T47D (cell line): ENCODE data around the gene DNMT3A.

ENCODE experiments used
- DNase-seq, 2 experiments: peaks; one replicate each; pipeline versions ENCODE4 v3.0.0 to v3.0.0-alpha.2; 2011 to 2012; ENCODE audit warnings: low read depth in 1 of 2, low spot score in 1 of 2
- JUND ChIP-seq: IDR thresholded peaks from 2 replicates; pipeline ENCODE4 v1.6.1; 2012; ENCODE audit warnings: low read depth
- in situ Hi-C: cut with HindIII; loops from 2 replicates; pipeline ENCODE4 v1.10.0; 2016; ENCODE audit warnings: low sequenced_read_pairs, low pct_unique_long_range_greater_than_20kb

DNMT3A gene

DNA sequence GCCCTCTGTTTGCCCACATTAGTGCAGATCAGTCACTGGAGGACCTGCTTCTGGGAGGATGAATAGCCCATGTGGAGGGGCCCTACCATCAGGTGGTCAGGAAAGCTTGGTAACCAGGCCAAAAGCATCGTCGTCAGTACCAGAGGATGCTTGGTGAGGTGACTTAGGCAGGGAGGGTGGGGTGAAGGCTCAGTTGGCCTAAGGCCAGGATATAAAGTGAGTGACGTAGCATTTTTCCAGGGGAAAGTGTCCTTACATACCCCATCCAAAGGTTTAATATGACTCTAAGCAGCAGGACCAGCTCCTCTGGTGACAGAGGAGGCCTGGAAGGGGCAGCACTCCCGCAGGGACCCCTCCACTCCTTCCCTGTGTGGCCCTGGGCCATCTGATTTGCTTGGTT, 27.7 kb upstream of the DNMT3A start:
- TF ChIP-seq JUND = no peak
- no peak for DNase-seq
- in situ Hi-C loops = no loop called here

GRCh38 chr2:25368660-25369059, 26.9 kb upstream of the DNMT3A start:
- TF ChIP-seq JUND = no peak
- in situ Hi-C loops = no loop called here
- DNase-seq = no peak

- no peak for TF ChIP-seq JUND
- DNase-seq = no peak
- in situ Hi-C loops = no loop called here
Measured at GRCh38 chr2:25367296-25367695, 25.6 kb upstream of the DNMT3A start.

- in situ Hi-C loops = no loop called here
- DNase-seq = no peak
- no peak for TF ChIP-seq JUND
Measured at GRCh38 chr2:25366629-25367028, 24.9 kb upstream of the DNMT3A start.

GRCh38 chr2:25365241-25365640, 23.5 kb upstream of the DNMT3A start:
- in situ Hi-C loops = no loop called here
- no peak for TF ChIP-seq JUND
- DNase-seq = no peak

DNA sequence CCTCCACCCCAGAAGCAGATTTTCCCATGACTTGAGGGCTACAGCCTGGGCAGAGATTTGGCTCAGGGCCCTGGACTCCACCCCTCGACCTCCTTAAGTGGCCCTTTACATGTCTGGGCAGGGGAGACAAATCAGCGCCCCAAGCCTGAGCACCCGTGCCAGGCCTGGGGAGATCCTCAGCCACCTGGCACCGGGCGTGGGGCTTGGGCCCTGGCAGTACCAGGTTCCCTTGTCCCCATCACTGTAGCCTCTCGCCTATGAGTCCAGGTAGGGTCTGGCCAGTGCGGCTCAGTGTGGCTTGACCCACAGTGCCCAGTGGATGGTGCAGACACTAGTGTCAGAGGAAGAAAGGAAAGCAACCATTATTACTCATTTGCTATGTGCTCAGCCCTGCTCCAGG, 22.0 kb upstream of the DNMT3A start:
- no peak for DNase-seq
- TF ChIP-seq JUND = no peak
- in situ Hi-C loops = no loop called here

- no peak for DNase-seq
- no peak for TF ChIP-seq JUND
- in situ Hi-C loops = no loop called here
Measured at GRCh38 chr2:25362434-25363145, 20.9 kb upstream of the DNMT3A start.

DNA sequence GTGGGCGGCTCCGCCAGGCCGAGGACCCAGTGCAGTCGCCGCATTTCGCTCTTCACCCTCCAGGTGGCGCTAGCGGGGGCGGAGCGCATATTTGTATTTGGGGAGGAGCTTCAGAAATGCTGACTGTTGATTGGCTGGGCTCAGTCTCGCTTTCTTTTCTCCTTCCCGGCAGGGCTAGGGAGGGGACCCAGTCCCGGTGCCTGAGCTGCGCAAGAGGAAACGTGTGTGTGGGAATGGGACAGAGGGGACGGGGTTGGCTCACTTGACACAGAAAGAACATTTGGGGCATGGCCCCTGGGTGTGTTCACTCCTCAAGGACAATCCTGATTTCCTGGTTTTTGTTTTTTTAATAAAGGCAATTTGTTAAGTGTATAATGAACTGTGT, 20.3 kb upstream of the DNMT3A start:
- no peak for TF ChIP-seq JUND
- in situ Hi-C loops = no loop called here
- peak; percentile 88 to 89 for DNase-seq

GRCh38 chr2:25361261-25362048, 19.7 kb upstream of the DNMT3A start:
- DNase-seq = no peak
- in situ Hi-C loops = no loop called here
- TF ChIP-seq JUND = no peak

GRCh38 chr2:25358836-25359235, 17.1 kb upstream of the DNMT3A start:
- DNase-seq = no peak
- in situ Hi-C loops = no loop called here
- TF ChIP-seq JUND = no peak

DNA sequence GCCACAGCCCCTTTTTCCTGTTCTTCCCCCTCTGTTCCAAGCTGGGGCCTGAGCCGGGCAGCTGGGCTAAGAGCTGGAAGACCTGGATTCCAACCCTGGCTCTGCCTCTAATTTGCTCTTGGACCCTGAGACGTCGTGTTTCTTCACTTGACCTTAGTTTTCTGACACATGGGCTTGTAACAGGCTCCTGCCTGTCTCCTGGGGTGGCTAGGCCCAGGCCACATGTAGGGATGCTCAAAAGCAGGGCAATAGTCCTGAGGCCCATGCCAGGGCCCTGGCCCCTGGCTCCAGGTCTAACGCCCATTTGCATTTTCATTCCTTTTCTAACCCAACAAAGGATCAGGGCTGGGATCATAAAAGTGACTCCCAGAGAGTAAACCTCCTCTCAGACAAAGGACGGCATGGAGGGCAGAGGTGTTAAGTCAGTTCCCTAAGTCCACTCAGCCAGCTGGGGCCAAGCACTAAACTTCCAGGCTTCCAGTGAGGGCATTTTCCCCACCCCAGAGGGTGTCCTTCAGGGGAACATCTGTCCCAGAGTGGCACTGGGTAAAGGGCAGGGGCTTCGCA, 16.6 kb upstream of the DNMT3A start:
- DNase-seq = no peak
- no peak for TF ChIP-seq JUND
- in situ Hi-C loops = no loop called here

DNA sequence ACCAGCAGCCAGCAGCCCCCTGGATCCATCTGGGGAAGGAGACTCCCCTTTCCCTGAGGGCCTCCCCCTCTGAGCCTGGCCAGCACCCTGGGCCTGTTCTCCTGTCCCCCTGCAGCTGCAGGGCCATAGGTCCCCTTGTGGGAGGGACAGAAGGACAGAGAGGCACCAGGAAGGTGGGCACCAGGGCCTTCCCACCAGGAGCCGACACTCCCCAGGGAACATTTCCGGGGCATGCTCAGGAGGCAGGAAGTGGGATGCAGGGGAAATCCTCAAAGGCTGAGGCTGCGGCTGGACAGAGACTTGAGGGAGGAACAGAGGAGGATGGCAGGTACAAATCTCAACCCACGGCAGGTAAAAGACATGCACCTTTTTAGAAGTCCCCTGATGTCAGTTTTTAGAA, 14.4 kb upstream of the DNMT3A start:
- TF ChIP-seq JUND = no peak
- DNase-seq = no peak
- in situ Hi-C loops = no loop called here

GRCh38 chr2:25355270-25355669, 13.5 kb upstream of the DNMT3A start:
- TF ChIP-seq JUND = no peak
- in situ Hi-C loops = no loop called here
- no peak for DNase-seq
